Right lobe of liver (tissue), 4 donors: Measurements from ENCODE around the gene FAM3A.

Source experiments
- CTCF ChIP-seq, 4 donors: fragments of 200-600 bp in 3 of 4; fragments of 450-650 bp in 1 of 4; IDR thresholded peaks; one replicate each; pipeline versions ENCODE4 v1.5.1 to v1.8.0; 2016 to 2022; ENCODE audit warnings: antibody characterized with exemption in 4 of 4, mild to moderate bottlenecking in 2 of 4
- POLR2A ChIP-seq: fragments of 450-650 bp; IDR thresholded peaks from one replicate; pipeline ENCODE4 v1.6.1; 2017; ENCODE audit warnings: antibody characterized with exemption, mild to moderate bottlenecking
- donor health status: DM: no; HTN: no; CAD: no.
- donor health status: DM: no; HTN: no; CAD: no.
- donor health status: DM: no; HTN: yes; CAD: no.

- peak in 1 of 4 donors; percentile 20 for TF ChIP-seq CTCF (IDR thresholded peaks at IDR 0.05)
- TF ChIP-seq POLR2A = peak; percentile 88
These were observed 25.5 kb downstream of the FAM3A start, which contains the start of gene SLC10A3 for GRCh38 chrX:154490414-154491083.
